ENCODE measurements around the gene NPHP3.

DNA sequence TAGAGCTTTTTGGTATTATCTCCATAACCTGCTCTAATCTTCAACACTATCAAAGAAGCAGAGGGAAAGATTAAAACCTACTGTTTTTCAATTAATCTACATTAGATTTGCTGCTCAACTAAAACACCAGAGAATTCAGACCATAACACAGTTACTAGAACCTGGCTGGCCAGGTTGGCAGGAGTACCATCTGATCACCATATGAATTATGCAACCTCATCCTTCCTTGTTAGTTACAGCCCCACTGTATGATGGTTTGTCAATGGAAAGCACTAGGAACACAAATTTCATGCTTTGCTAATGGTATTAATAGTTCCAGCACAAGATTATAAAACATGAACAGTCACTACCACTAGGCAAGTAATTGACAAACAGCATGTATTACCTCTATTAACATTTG is 5.8 kb downstream of the NPHP3 start:
- TF ChIP-seq CTCF (conservative IDR thresholded peaks at IDR 0.05) (no peak), ZFX (IDR thresholded peaks at IDR 0.05) (no peak)

All from C4-2B (cell line).